AG08396 (cell line): ENCODE measurements around the gene KRT9.
"Not testable (repeated sequence)": the region's sequence is repeated elsewhere in the genome, so short reads cannot be mapped to it uniquely, and the experiment has no call there.

Source experiments
- DNase-seq: peaks from one replicate; pipeline ENCODE4 v3.0.0; 2012; ENCODE audit warnings: low spot score, mixed read lengths

KRT9 gene

GRCh38 chr17:41579484-41580243 lies 7.8 kb upstream of the KRT9 start:
- peak; percentile 90 for DNase-seq

GRCh38 chr17:41578971-41579370 lies 7.1 kb upstream of the KRT9 start:
- DNase-seq, result no peak

GRCh38 chr17:41578538-41578937 lies 6.7 kb upstream of the KRT9 start:
- no peak for DNase-seq

GRCh38 chr17:41576740-41577139 lies 4.9 kb upstream of the KRT9 start:
- DNase-seq, result not testable (repeated sequence)

- DNase-seq, result no peak
Observed at GRCh38 chr17:41575336-41575735, 3.5 kb upstream of the KRT9 start.

GRCh38 chr17:41567317-41567716 lies 4.5 kb downstream of the KRT9 start:
- no peak for DNase-seq

- DNase-seq, result no peak
Observed at GRCh38 chr17:41565338-41565737, 6.5 kb downstream of the KRT9 start.

- DNase-seq, result no peak
Observed at GRCh38 chr17:41563607-41564170, 8.2 kb downstream of the KRT9 start.

GRCh38 chr17:41561554-41561953 lies 10.3 kb downstream of the KRT9 start:
- DNase-seq, result no peak

GRCh38 chr17:41559548-41559947 lies 12.3 kb downstream of the KRT9 start:
- DNase-seq, result no peak

- no peak for DNase-seq
Observed at GRCh38 chr17:41556931-41557330, 14.9 kb downstream of the KRT9 start.

- DNase-seq, result no peak
Observed at GRCh38 chr17:41556306-41556705, 15.6 kb downstream of the KRT9 start.

GRCh38 chr17:41555105-41555887 lies 16.6 kb downstream of the KRT9 start:
- DNase-seq, result no peak

- DNase-seq, result no peak
Observed at GRCh38 chr17:41553987-41554680, 17.7 kb downstream of the KRT9 start.

GRCh38 chr17:41553176-41553575 lies 18.7 kb downstream of the KRT9 start:
- DNase-seq, result no peak

GRCh38 chr17:41552455-41552854 lies 19.4 kb downstream of the KRT9 start:
- DNase-seq, result no peak

- no peak for DNase-seq
Observed at GRCh38 chr17:41551365-41551764, 20.5 kb downstream of the KRT9 start.

- no peak for DNase-seq
Observed at GRCh38 chr17:41549596-41550039, 22.2 kb downstream of the KRT9 start.

- peak; percentile 88 for DNase-seq
Observed at GRCh38 chr17:41548844-41549595, 22.8 kb downstream of the KRT9 start.

GRCh38 chr17:41547921-41548843 lies 23.7 kb downstream of the KRT9 start:
- peak; percentile 89 for DNase-seq
